ENCODE results near the gene EEF1B2. TPM values are rescaled to one million over a fixed set of nuclear protein-coding genes. Genes with fewer than 3 reads are reported as not detected.
"Not testable (repeated sequence)": the region's sequence is repeated elsewhere in the genome, so short reads cannot be mapped to it uniquely, and the experiment has no call there.

EEF1B2 gene
- total and polyA plus RNA-seq, 2 experiments from 2014 or later = 305 to 673 TPM

- H3K27ac Mint-ChIP-seq = no peak overlapping the region
- H3K36me3 Mint-ChIP-seq (ENCODE audit: low read depth) = no peaks in the 10 kb centered on the region
Observed at GRCh38 chr2:206203331-206203730, 43.6 kb downstream of the EEF1B2 start.

DNA sequence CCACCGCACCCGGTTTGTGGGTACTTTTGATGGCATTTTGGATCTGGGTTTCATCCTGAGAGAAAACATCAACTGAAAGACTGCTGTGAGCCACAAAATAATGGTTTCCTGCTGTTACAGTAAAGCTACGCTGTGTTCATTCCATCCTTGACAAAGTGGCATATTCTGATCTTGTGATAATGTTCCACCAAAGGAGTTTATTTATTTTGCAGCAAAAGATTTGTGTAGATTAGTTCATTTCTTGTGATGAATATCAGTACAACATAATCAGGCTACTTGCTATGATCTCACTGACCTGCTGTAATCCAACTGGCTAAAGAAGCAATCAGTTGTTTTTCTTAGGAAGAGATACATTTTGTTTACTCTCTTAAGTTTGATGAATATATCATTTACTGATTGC is 45.0 kb downstream of the EEF1B2 start:
- Histone ChIP-seq H3K27ac (ENCODE audit: low read depth) (no peak overlapping the region), H3F3A (replicated peaks; ENCODE audit: low read depth) (no peaks in the 10 kb centered on the region), H3K4me2 (no peak overlapping the region), H3K79me2 (replicated peaks; ENCODE audit: insufficient read depth) (no peaks in the 10 kb centered on the region), H2AFZ (no peak overlapping the region), H3K27me3 (ENCODE audit: insufficient read depth) (no peaks in the 10 kb centered on the region), H3K4me3 (no peak overlapping the region), H3K36me3 (ENCODE audit: insufficient read depth) (no peaks in the 10 kb centered on the region), H4K20me1 (replicated peaks; ENCODE audit: insufficient read depth) (no peaks in the 10 kb centered on the region), H3K9me2 (ENCODE audit: insufficient read depth) (no peaks in the 10 kb centered on the region), H3K4me1 (ENCODE audit: insufficient read depth) (peaks cover 14% of the 10 kb centered on the region; the same call in 1 of the 2 replicates)
- Mint-ChIP-seq H3K27ac (no peak overlapping the region; the same call in 1 of the 2 replicates), H3K9me3 (no peaks in the 10 kb centered on the region; the same call in 2 of the 3 replicates), H3K4me3 (no peak overlapping the region), H3K27me3 (ENCODE audit: insufficient read depth, low read depth, poor library complexity) (peaks cover 3% of the 10 kb centered on the region), H3K4me1 (peaks cover 11% of the 10 kb centered on the region), H3K36me3 (ENCODE audit: low read depth) (no peaks in the 10 kb centered on the region)
- DNase-seq (ENCODE audit: low spot score) = no peak
- TF ChIP-seq POLR2AphosphoS5 (IDR thresholded peaks at IDR 0.05; ENCODE audit: low read depth) (no peak), CREB1 (CRISPR knock-in tag; IDR thresholded peaks at IDR 0.05; ENCODE audit: low read depth) (no peak), ZNF331 (CRISPR knock-in tag; IDR thresholded peaks at IDR 0.05; ENCODE audit: low read depth) (no peak), JUNB (IDR thresholded peaks at IDR 0.05; ENCODE audit: unreplicated experiment) (no peak), EZH2phosphoT487 (IDR thresholded peaks at IDR 0.05; ENCODE audit: unreplicated experiment) (no peak), ZNF114 (CRISPR knock-in tag; IDR thresholded peaks at IDR 0.05) (no peak)
- TF ChIP-seq, protein P1, sequence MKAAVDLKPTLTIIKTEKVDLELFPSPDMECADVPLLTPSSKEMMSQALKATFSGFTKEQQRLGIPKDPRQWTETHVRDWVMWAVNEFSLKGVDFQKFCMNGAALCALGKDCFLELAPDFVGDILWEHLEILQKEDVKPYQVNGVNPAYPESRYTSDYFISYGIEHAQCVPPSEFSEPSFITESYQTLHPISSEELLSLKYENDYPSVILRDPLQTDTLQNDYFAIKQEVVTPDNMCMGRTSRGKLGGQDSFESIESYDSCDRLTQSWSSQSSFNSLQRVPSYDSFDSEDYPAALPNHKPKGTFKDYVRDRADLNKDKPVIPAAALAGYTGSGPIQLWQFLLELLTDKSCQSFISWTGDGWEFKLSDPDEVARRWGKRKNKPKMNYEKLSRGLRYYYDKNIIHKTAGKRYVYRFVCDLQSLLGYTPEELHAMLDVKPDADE (IDR thresholded peaks at IDR 0.05) = no peak
- TF ChIP-seq, protein P2, sequence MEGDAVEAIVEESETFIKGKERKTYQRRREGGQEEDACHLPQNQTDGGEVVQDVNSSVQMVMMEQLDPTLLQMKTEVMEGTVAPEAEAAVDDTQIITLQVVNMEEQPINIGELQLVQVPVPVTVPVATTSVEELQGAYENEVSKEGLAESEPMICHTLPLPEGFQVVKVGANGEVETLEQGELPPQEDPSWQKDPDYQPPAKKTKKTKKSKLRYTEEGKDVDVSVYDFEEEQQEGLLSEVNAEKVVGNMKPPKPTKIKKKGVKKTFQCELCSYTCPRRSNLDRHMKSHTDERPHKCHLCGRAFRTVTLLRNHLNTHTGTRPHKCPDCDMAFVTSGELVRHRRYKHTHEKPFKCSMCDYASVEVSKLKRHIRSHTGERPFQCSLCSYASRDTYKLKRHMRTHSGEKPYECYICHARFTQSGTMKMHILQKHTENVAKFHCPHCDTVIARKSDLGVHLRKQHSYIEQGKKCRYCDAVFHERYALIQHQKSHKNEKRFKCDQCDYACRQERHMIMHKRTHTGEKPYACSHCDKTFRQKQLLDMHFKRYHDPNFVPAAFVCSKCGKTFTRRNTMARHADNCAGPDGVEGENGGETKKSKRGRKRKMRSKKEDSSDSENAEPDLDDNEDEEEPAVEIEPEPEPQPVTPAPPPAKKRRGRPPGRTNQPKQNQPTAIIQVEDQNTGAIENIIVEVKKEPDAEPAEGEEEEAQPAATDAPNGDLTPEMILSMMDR (conservative IDR thresholded peaks at IDR 0.05; ENCODE audit: low read depth in 2 of 2) = no peak
- no peak for ATAC-seq

More at GRCh38 chr2:206203331-206203730, 43.6 kb downstream of the EEF1B2 start:
- Histone ChIP-seq H4K20me1 (replicated peaks; ENCODE audit: insufficient read depth) (no peaks in the 10 kb centered on the region), H3K27me3 (ENCODE audit: insufficient read depth) (no peaks in the 10 kb centered on the region), H3K4me3 (no peak overlapping the region), H3K4me1 (ENCODE audit: insufficient read depth) (peaks cover 14% of the 10 kb centered on the region; the same call in 1 of the 2 replicates), H3K36me3 (ENCODE audit: insufficient read depth) (no peaks in the 10 kb centered on the region), H3K9me2 (ENCODE audit: insufficient read depth) (no peaks in the 10 kb centered on the region), H3K79me2 (replicated peaks; ENCODE audit: insufficient read depth) (no peaks in the 10 kb centered on the region), H3K4me2 (no peak overlapping the region), H3F3A (replicated peaks; ENCODE audit: low read depth) (no peaks in the 10 kb centered on the region), H3K27ac (ENCODE audit: low read depth) (no peak overlapping the region), H2AFZ (no peak overlapping the region)
- Mint-ChIP-seq H3K4me1 (peaks cover 11% of the 10 kb centered on the region), H3K4me3 (no peak overlapping the region), H3K27me3 (ENCODE audit: insufficient read depth, low read depth, poor library complexity) (peaks cover 3% of the 10 kb centered on the region), H3K9me3 (no peaks in the 10 kb centered on the region; the same call in 2 of the 3 replicates)
- ATAC-seq = no peak
- TF ChIP-seq, protein P2 (conservative IDR thresholded peaks at IDR 0.05; ENCODE audit: low read depth in 2 of 2) = no peak
- no peak for DNase-seq (ENCODE audit: low spot score)

- not testable (repeated sequence) for H3K79me2 ChIP-seq (replicated peaks; ENCODE audit: insufficient read depth); H3K27ac ChIP-seq (ENCODE audit: low read depth); H3K9me3 Mint-ChIP-seq; ATAC-seq; H3K4me3 ChIP-seq; H3K9me2 ChIP-seq (ENCODE audit: insufficient read depth); H2AFZ ChIP-seq; H3K27me3 Mint-ChIP-seq (ENCODE audit: insufficient read depth, low read depth, poor library complexity); H3K4me3 Mint-ChIP-seq; H3F3A ChIP-seq (replicated peaks; ENCODE audit: low read depth); H3K27ac Mint-ChIP-seq; DNase-seq (ENCODE audit: low spot score); H4K20me1 ChIP-seq (replicated peaks; ENCODE audit: insufficient read depth); H3K36me3 ChIP-seq (ENCODE audit: insufficient read depth); H3K4me2 ChIP-seq; H3K36me3 Mint-ChIP-seq (ENCODE audit: low read depth); H3K27me3 ChIP-seq (ENCODE audit: insufficient read depth)
- H3K4me1 Mint-ChIP-seq = peaks cover 14% of the 10 kb centered on the region
- H3K4me1 ChIP-seq (ENCODE audit: insufficient read depth) = peaks cover 14% of the 10 kb centered on the region
Observed at GRCh38 chr2:206207316-206207715, 47.6 kb downstream of the EEF1B2 start.

Measured in GM23338 (cell line).